Upper lobe of left lung (tissue), 4 donors: Measurements from ENCODE around the gene FOXN3.

Experiments
- EP300 ChIP-seq, 4 donors: sonication (generic); formaldehyde crosslinking; IDR thresholded peaks; one replicate each; pipeline ENCODE4 v1.5.1; 2017; ENCODE audit warnings: antibody characterized with exemption in 4 of 4, control low read depth in 2 of 4
- POLR2A ChIP-seq, 4 donors: fragments of 450-650 bp; IDR thresholded peaks; one replicate each; pipeline ENCODE4 v1.5.1; 2016 to 2017; ENCODE audit warnings: antibody characterized with exemption in 4 of 4, mild to moderate bottlenecking in 2 of 4
- POLR2AphosphoS5 ChIP-seq, 2 donors: sonication (generic); formaldehyde crosslinking; IDR thresholded peaks; one replicate each; pipeline ENCODE4 v1.5.1; 2017; ENCODE audit warnings: antibody characterized with exemption in 2 of 2
- TF ChIP-seq, protein P1 (sequence below), 6 experiments: fragments of 450-650 bp in 4 of 6; fragments of 200-600 bp in 2 of 6; sonication (generic) in 2 of 6; IDR thresholded peaks; one replicate each; pipeline ENCODE4 v1.5.1; 2016 to 2019; ENCODE audit warnings: antibody characterized with exemption in 6 of 6

DNA sequence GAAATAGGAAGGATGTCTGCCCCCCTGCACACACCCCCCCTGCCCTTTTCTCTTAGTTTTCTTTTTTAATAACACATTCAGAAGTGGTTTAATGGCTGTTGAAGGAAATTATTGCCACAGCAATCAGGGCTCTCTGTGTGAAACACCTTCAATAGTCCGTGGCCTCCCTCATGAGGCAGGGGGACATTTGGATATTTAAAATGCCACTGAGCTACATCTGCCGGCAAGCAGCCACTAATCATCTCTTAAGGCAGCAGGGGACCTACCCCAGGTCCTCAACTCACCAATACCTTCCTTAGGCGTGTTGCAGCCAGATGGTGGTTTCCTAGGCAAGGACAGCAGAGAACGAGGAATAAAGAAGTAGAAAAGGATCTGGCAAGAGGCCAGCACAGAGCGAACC lies 309.4 kb downstream of the FOXN3 start:
- TF ChIP-seq POLR2A (IDR thresholded peaks at IDR 0.05) (no peak), POLR2AphosphoS5 (IDR thresholded peaks at IDR 0.05) (no peak), EP300 (IDR thresholded peaks at IDR 0.05) (no peak)
- TF ChIP-seq, protein P1, sequence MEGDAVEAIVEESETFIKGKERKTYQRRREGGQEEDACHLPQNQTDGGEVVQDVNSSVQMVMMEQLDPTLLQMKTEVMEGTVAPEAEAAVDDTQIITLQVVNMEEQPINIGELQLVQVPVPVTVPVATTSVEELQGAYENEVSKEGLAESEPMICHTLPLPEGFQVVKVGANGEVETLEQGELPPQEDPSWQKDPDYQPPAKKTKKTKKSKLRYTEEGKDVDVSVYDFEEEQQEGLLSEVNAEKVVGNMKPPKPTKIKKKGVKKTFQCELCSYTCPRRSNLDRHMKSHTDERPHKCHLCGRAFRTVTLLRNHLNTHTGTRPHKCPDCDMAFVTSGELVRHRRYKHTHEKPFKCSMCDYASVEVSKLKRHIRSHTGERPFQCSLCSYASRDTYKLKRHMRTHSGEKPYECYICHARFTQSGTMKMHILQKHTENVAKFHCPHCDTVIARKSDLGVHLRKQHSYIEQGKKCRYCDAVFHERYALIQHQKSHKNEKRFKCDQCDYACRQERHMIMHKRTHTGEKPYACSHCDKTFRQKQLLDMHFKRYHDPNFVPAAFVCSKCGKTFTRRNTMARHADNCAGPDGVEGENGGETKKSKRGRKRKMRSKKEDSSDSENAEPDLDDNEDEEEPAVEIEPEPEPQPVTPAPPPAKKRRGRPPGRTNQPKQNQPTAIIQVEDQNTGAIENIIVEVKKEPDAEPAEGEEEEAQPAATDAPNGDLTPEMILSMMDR (IDR thresholded peaks at IDR 0.05) = no peak
